Hepatocyte (in vitro differentiated cells): Measurements from ENCODE around the gene RAB29.

Source experiments
- CTCF ChIP-seq: fragments of 200-600 bp; sonication (generic); IDR thresholded peaks from 2 replicates; pipeline ENCODE4 v1.5.1; 2016; ENCODE audit warnings: antibody characterized with exemption, mild to moderate bottlenecking; ENCODE audit not compliant: poor library complexity
- EZH2 ChIP-seq: fragments of 200-600 bp; sonication (generic); IDR thresholded peaks from 2 replicates; pipeline ENCODE4 v1.6.1; 2016; ENCODE audit warnings: antibody characterized with exemption, mild to moderate bottlenecking, borderline replicate concordance
- EZH2phosphoT487 ChIP-seq: fragments of 200-600 bp; sonication (generic); IDR thresholded peaks from one replicate; pipeline ENCODE4 v1.6.1; 2018; ENCODE audit warnings: antibody characterized with exemption, mild to moderate bottlenecking, low read depth, moderate library complexity; ENCODE audit not compliant: unreplicated experiment, severe bottlenecking

DNA sequence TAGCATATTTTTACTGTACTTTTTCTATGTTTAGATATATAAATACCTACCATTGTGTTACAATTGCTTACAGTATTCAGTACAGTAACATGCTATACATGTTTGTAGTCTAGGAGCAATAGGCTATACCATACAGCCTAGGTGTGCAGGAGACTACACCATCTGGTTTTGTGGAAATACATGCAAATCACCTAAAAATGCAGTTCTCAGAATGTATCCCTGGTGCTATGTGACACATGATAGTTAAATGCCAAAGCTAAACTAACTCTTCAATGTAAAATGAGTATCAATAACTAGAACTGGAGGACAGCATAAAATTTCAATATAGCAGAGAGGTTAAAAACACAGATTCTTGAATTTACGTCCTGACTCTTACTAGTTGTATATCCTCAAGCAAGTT, 40.1 kb downstream of the RAB29 start:
- TF ChIP-seq CTCF (no peak), EZH2phosphoT487 (no peak), EZH2 (no peak)
